Neutrophil (primary cell): ENCODE measurements around the gene KRT4.

Source experiments
- H3K27ac ChIP-seq: fragments of 200-600 bp; sonication (generic); 2 replicates; pipeline ENCODE4 v1.5.1; 2016; ENCODE audit warnings: mild to moderate bottlenecking, moderate library complexity
- H3K27me3 ChIP-seq: fragments of 200-600 bp; sonication (generic); 2 replicates; pipeline ENCODE4 v1.6.0; 2016; ENCODE audit warnings: mild to moderate bottlenecking
- H3K36me3 ChIP-seq: fragments of 200-600 bp; sonication (generic); 2 replicates; pipeline ENCODE4 v1.5.1; 2017
- H3K4me1 ChIP-seq, 2 experiments: fragments of 200-600 bp in 1 of 2; sonication (generic) in 1 of 2; 1 replicate in 1 of 2; 2 replicates in 1 of 2; pipeline versions ENCODE4 v1.5.1 to v1.6.1; 2013 to 2016; ENCODE audit warnings: low read depth in 1 of 2, low read length in 1 of 2, mild to moderate bottlenecking in 1 of 2, moderate library complexity in 1 of 2; ENCODE audit not compliant: control insufficient read depth in 1 of 2, insufficient read depth in 1 of 2
- H3K4me3 ChIP-seq, 2 experiments: fragments of 200-600 bp in 1 of 2; sonication (generic) in 1 of 2; 1 replicate in 1 of 2; 2 replicates in 1 of 2; pipeline ENCODE4 v1.5.1; 2013 to 2016; ENCODE audit warnings: low read depth in 1 of 2, low read length in 1 of 2, mild to moderate bottlenecking in 1 of 2, moderate library complexity in 1 of 2
- H3K9me3 ChIP-seq: fragments of 200-600 bp; sonication (generic); 2 replicates; pipeline ENCODE4 v1.5.1; 2016
- CTCF ChIP-seq: fragments of 200-600 bp; sonication (generic); IDR thresholded peaks from 2 replicates; pipeline ENCODE4 v1.5.1; 2016; ENCODE audit warnings: antibody characterized with exemption

The KRT4 gene

GRCh38 chr12:52838609-52839435 lies 24.9 kb upstream of the KRT4 start:
- H3K9me3 ChIP-seq, result no peaks in the 10 kb centered on the region
- H3K36me3 ChIP-seq, result no peaks in the 10 kb centered on the region
- no peak for TF ChIP-seq CTCF
- H3K4me3 ChIP-seq, result no peak overlapping the region
- H3K4me1 ChIP-seq, result no peaks in the 10 kb centered on the region
- H3K27ac ChIP-seq, result no peak overlapping the region
- H3K27me3 ChIP-seq, result peaks cover 11% of the 10 kb centered on the region

GRCh38 chr12:52837781-52838608 lies 24.1 kb upstream of the KRT4 start:
- no peaks in the 10 kb centered on the region for H3K9me3 ChIP-seq
- no peak for TF ChIP-seq CTCF
- no peak overlapping the region for H3K27ac ChIP-seq
- no peaks in the 10 kb centered on the region for H3K4me1 ChIP-seq
- H3K27me3 ChIP-seq, result peaks cover 11% of the 10 kb centered on the region
- no peak overlapping the region for H3K4me3 ChIP-seq
- H3K36me3 ChIP-seq, result no peaks in the 10 kb centered on the region

GRCh38 chr12:52837413-52837741 lies 23.5 kb upstream of the KRT4 start:
- Histone ChIP-seq H3K27me3 (peaks cover 11% of the 10 kb centered on the region), H3K27ac (no peak overlapping the region), H3K9me3 (no peaks in the 10 kb centered on the region), H3K36me3 (no peaks in the 10 kb centered on the region), H3K4me1 (no peaks in the 10 kb centered on the region), H3K4me3 (no peak overlapping the region)
- no peak for TF ChIP-seq CTCF

- TF ChIP-seq CTCF, result no peak
- no peak overlapping the region for H3K4me3 ChIP-seq
- H3K9me3 ChIP-seq, result no peaks in the 10 kb centered on the region
- no peaks in the 10 kb centered on the region for H3K36me3 ChIP-seq
- H3K27ac ChIP-seq, result no peak overlapping the region
- H3K27me3 ChIP-seq, result peaks cover 11% of the 10 kb centered on the region
- H3K4me1 ChIP-seq, result no peaks in the 10 kb centered on the region
Observed at GRCh38 chr12:52836491-52837412, 22.8 kb upstream of the KRT4 start.

GRCh38 chr12:52836042-52836466 lies 22.1 kb upstream of the KRT4 start:
- Histone ChIP-seq H3K36me3 (no peaks in the 10 kb centered on the region), H3K27ac (no peak overlapping the region), H3K27me3 (peaks cover 11% of the 10 kb centered on the region), H3K4me3 (no peak overlapping the region), H3K4me1 (no peaks in the 10 kb centered on the region), H3K9me3 (no peaks in the 10 kb centered on the region)
- TF ChIP-seq CTCF, result no peak
